Raji (cell line): ENCODE measurements around the gene CD300LG.

Experiments used
- POLR2A ChIP-seq: IDR thresholded peaks from 2 replicates; pipeline ENCODE4 v1.6.1; 2011; ENCODE audit warnings: low read depth, low read length, control low read depth; ENCODE audit not compliant: insufficient read depth

Gene CD300LG

DNA sequence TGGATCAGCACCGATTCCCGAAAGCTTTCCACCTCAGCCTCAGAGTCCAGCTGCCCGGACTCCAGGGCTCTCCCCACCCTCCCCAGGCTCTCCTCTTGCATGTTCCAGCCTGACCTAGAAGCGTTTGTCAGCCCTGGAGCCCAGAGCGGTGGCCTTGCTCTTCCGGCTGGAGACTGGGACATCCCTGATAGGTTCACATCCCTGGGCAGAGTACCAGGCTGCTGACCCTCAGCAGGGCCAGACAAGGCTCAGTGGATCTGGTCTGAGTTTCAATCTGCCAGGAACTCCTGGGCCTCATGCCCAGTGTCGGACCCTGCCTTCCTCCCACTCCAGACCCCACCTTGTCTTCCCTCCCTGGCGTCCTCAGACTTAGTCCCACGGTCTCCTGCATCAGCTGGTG is 15.0 kb downstream of the CD300LG start:
- no peak for TF ChIP-seq POLR2A

DNA sequence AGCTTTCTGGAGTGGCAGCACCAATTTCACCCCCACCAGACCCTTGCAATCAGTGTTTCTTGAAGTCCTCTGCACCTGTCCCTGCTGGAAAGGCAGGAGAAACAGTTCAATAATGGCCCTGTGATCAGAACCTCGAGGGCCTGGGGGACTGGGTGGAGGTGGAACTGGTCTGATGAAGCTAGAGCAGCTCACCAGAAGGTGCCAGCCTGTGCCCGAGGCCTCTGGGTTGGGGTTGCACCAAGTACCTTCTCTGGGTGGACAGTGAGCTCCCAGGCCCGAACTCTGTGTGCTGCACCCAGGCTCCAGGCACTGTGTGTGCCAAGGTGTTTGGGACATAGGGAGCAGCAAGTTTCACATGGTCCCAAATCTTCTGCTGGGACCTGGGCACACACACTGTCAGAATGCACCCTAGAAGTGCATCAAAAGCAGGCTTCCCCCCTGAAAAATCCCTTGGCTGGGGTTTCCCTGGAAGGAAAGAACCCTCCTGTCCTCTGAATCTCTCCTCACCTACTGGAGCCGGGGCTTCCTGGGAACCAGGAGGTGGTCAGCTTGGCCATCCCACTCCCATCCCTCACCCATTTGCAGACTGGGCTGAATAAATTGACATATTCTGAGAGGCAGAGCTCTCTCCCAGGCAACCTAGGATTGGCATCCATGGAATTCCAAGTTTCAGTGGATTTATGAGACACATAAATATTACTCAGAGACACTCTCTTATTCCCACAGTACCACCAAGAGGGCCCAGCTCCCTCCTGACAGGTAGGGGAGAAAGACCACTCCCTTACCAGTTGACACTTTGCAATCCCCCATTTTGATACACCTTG is 17.4 kb downstream of the CD300LG start:
- no peak for TF ChIP-seq POLR2A

DNA sequence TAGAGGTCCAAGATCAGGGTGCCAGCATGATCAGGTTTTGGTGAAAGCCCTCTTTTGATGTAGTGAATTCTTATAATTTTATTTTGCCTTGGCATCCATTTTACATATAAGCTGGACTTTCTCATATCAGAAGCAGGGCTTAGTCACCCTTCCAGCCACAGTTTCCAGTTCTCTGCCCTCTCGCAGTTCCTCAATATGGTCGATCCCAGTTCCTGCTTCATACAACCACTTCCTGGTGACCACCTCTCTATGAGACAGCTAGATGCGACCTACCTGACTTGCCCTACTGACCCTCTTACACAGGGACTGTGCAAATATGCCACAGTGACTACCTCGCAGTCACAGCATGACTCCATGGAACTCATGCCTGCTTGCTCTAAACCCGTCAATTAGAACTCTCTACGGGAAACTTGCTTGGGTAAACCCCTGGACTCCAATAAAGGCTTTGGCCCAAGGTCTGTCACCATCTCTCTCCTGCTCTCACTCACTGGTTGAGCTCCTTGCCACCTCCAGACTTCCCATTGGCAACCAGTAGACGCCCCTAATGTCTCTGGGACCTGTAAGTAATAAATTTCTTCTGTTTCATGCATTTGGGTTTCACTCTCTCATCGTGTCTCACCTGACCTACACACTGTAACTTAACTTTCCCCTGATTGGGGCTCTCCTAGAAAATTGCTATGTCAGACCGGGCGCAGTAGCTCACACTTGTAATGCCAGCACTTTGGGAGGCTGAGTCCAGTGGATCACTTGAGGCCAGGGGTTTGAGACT is 21.4 kb downstream of the CD300LG start:
- TF ChIP-seq POLR2A, result no peak

DNA sequence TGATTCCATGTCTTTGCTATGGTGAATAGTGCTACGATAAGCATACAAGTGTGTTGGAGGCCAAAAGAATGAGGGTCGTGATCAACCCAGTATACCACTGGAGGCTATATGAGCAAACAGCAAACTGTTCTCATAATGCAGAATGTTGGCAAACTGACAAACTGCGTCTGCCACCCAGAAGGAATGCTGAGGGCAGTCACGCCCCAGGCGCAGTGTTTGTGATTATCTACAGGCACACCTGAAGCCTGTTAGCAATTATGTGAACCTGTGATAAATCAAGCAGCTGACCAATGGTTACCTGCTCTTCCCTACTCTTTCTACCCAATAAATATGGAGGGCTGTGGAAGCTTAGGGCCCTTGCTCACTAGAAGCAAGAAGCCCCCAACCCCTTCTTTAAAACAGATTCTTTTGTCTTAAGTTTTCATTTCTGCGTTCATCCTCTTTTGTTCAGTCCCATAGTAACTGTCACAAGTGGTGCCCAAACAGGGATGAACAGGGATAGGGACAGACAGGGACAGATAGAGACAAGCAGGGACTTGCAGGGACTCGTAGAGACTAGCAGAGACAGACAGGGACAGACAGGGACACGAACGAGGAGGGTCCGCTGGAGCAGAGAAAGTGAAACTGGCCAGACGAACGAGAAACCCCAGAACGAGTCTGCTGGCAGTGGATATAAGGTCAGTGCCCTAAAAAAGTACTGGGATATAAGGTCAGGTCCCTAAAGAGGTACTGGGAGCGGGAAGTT is 25.1 kb downstream of the CD300LG start:
- no peak for TF ChIP-seq POLR2A

DNA sequence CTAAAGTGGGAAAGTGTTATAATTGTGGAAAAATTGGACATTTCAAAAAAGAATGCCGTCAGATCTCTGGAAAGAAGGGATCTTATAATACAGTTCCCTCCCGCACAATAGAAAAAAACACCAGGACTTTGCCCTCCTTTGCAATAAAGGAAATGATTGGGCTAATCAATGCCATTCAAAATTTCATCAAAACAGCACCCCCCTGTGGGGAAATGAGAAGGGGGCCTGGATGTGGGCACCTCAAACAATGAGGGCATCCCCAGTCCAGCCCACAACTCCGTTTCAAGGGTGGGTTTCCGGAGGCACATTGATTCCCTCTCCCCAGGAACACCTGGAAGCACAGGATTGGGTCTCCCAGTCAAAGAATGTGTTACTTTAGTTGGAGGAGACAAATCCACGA is 26.1 kb downstream of the CD300LG start:
- no peak for TF ChIP-seq POLR2A

DNA sequence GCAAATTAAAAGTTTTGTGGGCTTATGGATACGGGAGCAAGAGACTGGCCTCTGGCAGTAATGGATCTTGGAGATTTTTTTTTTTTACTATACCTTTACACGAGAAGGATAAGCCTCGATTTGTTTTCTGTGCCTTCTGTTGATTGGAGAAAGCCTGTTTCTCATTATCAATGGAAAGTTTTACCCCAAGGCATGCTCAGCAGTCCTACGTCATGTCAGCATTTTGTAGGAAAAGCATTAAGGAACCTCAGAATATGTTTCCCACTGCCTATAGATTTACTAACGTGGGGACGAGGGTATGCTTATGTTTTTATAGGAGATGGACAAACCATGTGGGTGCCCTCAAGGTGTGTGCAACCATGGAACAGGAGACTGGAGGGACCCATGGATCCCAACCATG is 26.8 kb downstream of the CD300LG start:
- no peak for TF ChIP-seq POLR2A

DNA sequence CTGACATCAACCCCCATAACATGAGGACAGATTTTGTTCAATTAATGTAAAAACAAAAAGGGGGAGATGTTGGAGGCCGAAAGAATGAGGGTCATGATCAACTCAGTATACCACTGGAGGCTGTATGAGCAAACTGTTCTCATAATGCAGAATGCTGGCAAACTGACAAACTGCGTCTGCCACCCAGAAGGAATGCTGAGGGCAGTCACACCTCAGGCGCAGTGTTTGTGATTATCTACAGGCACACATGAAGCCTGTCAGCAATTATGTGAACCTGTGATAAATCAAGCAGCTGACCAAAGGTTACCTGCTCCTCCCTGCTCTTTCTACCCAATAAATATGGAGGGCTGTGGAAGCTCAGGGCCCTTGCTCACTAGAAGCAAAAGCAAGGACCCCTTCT is 27.3 kb downstream of the CD300LG start:
- TF ChIP-seq POLR2A, result no peak

DNA sequence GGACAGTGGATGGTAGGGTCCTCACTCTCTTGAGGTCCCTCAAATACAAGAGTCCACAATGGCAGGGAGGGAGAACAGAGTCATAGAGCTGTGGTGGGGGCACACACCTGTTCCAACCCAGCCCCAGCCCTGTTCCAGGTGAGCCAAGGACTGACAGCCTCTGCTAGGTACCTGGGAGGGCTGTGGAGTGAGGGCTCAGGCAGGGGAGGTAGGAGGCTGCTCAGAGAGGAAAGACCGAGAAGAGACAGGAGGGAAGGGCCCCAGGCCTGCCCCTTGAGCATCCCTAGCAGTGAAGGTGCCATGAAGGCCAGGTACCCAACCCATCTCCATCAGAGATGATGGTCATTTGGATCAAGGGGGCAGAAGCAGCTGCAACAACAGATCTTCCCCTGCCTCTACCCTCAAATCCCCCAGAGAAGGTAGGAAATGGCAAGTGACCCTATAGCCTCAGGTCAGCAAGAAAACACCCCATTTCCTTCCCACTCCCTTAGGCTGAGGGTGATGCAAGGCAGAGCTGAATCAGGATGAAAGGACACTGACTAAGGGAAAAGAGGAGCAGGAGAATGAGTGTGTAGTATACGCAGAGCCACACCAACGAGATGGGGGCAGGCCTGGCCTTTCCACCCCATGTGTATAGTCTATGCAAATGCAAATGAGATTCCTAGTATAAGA is 28.6 kb downstream of the CD300LG start:
- no peak for TF ChIP-seq POLR2A

DNA sequence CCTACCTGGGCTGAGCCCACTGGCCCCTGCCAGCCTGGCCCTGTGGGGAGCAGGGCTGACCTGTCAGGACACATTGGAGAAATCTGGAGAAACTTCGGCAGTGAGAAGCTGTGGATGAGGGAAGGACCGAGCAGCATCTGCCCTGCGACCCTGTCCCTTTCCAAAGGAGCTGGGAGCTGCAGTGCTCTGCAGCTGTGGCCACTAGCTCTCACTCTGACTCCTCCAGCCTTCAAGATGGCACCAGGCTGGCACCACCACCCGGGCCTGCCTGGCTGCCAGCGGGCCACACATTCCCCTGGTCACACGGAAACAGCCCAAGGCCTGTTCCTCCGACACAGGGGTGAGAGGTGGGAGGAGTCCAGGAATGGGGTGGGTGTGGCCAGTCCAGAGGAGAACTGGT is 30.1 kb downstream of the CD300LG start:
- TF ChIP-seq POLR2A, result no peak

DNA sequence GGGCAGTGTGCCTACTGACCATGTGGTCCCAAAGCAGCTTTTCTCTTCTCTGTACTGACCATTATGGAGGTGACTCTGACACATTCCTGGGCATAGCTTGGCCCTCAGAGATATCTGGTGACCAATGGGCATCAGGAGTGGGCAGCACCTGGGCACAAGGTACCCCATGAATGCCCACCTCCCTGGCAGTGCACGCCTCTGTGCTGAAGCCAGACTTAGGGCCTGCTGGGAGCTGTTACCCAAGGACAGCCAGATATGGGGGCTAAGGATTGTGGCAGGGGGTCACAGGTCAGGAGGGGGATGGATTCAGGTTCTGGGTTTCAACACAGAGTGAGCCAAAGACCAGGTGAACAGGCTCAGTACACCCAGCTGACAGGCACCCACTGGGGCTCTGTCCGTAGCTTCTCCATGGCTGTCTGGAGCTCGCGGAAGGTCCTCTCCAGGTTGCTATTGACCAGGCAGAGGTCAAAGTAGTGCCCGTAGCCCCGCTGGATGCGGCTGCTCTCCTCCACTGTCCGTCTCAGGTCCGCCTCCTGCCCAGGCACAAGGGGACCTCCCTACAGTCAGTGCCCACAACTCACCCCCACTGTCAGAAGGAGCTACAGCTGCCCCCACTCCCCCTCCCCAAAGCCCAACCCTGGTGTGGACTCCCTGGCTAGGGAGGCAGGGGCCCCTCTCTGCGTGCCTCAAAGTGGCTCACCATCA is 30.6 kb downstream of the CD300LG start:
- no peak for TF ChIP-seq POLR2A

DNA sequence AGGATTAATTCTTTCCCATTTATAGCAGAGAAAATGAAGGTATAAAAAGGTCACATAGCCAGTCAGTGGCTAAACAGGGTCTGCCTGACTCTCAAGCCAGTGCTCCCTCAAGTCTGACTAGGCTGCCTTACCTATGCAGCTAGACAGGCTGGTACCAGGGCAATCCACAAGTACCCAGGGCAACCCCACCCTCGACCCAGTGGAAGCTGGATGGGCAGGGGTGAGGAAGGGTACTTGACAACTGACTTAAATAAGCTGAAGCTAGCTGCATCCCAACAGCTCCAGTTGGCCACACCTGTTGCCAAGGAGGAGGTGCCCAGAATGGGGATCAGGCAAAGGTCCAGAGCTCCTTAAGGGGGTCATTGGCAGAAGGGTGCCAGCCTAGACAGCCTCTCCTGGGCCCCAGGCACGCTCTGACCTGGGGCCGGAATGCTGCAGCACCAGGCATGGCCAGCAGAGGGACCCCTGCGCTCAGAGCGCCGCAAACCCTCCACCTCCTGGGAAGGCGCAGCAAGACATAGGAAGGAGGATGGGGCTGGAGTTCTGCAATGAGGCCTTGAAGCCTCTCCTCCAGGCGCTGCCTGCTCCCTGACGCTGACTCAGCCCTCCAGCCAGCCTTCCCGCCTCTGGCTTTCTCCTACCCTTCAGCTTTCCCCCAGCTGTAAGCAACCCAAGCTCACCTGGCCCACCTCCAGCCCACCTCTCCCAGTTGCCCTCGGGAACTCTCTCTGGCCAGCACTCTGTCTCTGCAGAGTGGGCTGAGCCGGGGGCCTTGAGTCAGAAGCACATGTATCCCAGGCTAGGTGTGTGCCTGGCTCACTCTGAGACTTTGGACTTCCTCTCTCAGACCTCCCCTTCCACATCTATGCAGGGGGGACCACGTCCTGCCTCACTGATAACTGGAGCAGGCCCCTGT is 31.5 kb downstream of the CD300LG start:
- TF ChIP-seq POLR2A, result no peak

DNA sequence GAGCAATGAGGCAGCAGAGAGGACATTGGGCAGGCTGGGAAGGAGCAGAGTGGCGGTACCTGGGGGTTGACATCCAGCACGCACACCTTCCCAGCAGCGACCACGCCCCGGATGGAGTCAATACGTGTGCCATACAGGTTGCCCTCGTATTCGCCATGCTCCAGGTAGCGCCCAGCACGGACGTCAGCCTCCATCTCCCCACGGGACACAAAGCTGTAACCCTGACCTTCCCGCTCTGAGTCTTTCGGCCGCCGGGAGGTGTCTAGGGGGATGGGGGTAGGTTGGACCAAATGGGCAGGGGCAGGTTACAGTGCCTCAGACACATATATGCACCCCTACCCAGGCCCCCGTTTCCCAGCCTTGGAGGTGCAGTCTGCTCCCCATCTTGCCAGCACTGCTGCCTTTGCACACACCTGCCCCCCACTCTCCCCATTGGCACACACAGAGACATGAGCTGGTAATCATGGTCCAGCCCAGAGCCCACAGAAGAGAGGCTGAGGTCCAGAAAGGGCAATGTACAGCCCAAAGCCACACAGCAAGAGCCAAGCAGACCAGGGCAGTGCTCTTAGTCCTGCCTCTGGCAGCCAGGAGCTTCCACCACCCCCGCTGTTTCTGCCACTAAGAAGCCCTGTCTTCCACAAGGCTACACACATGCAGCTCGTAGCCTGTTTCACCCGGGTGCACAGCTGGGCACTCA is 32.9 kb downstream of the CD300LG start:
- no peak for TF ChIP-seq POLR2A

DNA sequence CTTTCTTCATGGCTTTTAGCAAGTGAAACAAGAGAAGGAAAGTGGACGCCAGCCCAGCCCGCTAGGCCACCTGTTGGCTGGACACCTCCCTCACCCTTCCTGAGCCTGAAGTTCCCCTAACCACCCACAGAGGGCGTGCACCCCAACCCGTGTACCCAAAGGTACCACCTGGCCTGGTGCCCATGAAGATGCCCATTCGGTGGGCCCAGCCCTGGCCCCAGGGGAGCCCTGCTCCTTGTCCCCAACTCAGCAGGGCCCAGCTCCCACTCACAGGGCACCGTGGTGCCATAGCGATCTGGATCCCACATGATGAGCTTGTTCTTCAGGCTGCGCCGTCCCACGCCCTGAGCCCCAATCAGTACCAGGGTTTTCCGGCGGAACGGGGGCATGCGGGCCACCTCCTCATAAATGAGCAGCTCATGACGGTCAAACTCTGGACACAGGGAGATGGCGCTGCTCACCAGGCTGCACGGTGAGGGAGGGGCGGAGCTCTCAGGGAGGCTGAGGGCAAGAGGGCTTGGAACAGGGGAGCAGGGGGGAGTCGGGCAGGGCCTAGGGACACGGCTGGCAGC is 33.5 kb downstream of the CD300LG start:
- TF ChIP-seq POLR2A, result no peak
